ENCODE measurements around the gene SLC25A41.

Gene SLC25A41

DNA sequence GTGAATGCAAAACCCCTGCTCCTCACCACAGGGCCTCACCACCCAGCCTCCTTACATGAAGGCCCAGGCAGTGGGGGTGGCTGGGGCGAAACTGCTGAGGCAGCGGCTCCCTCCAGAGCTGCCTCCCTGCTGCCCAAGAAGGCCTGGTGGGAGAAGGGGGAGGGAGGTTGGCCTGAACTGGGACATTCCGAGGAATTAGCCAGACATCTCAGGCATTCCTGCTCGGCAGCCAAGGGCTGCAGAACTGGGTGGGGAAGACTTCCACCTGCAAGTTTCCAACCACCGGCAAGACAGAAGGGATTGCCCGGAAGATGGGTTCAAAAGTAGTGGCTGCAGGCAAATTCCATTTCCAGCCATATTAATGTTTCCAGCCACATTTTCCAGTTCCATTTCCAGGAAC is 55.5 kb downstream of the SLC25A41 start:
- Histone ChIP-seq H3K27ac (no peak overlapping the region), H3K4me2 (no peak overlapping the region), H3K4me1 (peaks cover 8% of the 10 kb centered on the region), H3K9ac (no peak overlapping the region), H3K36me3 (peaks cover 85% of the 10 kb centered on the region), H3K4me3 (no peak overlapping the region), H4K20me1 (peaks cover 16% of the 10 kb centered on the region; the same call in 1 of the 2 replicates), H3K9me3 (no peaks in the 10 kb centered on the region; the same call in 1 of the 2 replicates), H3K27me3 (no peaks in the 10 kb centered on the region)
- TF ChIP-seq Cebpa-rat (IDR thresholded peaks at IDR 0.05), result no peak

DNA sequence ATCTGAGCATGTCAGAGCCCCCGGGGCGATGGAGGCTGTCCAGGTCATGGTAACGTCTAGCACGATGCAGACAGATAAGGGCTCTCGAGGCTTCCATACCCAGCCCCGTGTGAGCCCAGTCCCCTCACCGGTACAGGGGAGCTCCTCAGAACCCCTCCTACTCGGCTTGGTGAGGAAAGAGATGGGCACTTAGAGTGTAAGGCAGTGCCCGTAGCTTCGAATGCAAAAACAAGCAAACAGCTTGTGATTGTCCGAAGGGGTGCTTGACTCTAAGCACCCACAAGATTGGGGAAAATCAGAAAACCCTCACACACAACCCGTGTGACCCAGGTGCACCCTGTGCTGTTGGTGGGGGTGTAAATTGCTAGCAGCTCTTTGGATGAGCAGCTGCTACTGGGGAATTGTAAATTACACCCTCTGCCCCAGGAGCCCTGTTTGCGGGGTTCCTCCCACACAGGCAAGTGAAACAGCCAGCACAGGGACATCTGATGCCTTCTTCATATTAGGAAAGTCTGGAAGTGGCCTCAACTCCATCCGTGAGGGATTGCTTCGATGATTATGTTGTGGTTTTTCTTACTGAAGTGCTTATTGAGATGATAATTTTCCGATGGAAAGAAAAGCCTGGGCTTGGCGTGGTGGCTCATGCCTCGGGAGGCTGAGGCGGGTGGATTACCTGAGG is 56.9 kb downstream of the SLC25A41 start:
- no peak for TF ChIP-seq Cebpa-rat (IDR thresholded peaks at IDR 0.05)
- Histone ChIP-seq H4K20me1 (peaks cover 16% of the 10 kb centered on the region; the same call in 1 of the 2 replicates), H3K9me3 (no peaks in the 10 kb centered on the region; the same call in 1 of the 2 replicates), H3K4me2 (no peak overlapping the region), H3K4me1 (peaks cover 14% of the 10 kb centered on the region), H3K4me3 (no peak overlapping the region), H3K27ac (no peak overlapping the region), H3K9ac (no peak overlapping the region), H3K27me3 (no peaks in the 10 kb centered on the region), H3K36me3 (peaks cover 71% of the 10 kb centered on the region)

All from BLaER1 (cell line).